ENCODE measurements around the gene CCDC82.

GRCh38 chr11:96323642-96323985 lies 66.1 kb downstream of the CCDC82 start:
- TF ChIP-seq POLR2A (IDR thresholded peaks at IDR 0.05) = no peak
- TF ChIP-seq CTCF (IDR thresholded peaks at IDR 0.05) = no peak

Measured in prostate gland (tissue), 2 donors.